HCT116 (cell line): ENCODE results near the gene GAL3ST2. TPM values are rescaled to one million over a fixed set of nuclear protein-coding genes. Genes with fewer than 3 reads are reported as not detected.

Experiments
- ATAC-seq: fragments of 200-7000 bp; cut with Tn5 transposase; 2 replicates; pipeline ENCODE4 v1.9.1; 2020; ENCODE audit warnings: mild to moderate bottlenecking, moderate library complexity
- BruUV-seq: library from RNA; stranded (reverse); fragments of 400-500 nt; replicated peaks from 2 replicates; lab custom pipeline; 2021; lab: Mats Ljungman, UMichigan
- CTCF ChIA-PET: fragments of 300-600 bp; sonication (Branson Sonifier 250); formaldehyde crosslinking; loops from one replicate; lab custom pipeline; 2021; ENCODE audit warnings: antibody characterized with exemption; lab: Charles Lee
- POLR2A ChIA-PET: fragments of 300-600, 350-600 bp; sonication (Branson Sonifier 250); formaldehyde crosslinking; loops from one replicate; lab custom pipeline; 2021; ENCODE audit warnings: antibody characterized with exemption; lab: Charles Lee
- RAD21 ChIA-PET, 2 experiments: fragments of 300-600 bp; sonication (Branson Sonifier 250); formaldehyde crosslinking; loops; one replicate each; lab custom pipeline; 2023; ENCODE audit warnings: low total read pairs in 2 of 2; ENCODE audit not compliant: uncharacterized antibody in 2 of 2, unreplicated experiment in 2 of 2, low non-redundant PET in 1 of 2; lab: Charles Lee
- DNase-seq: peaks from one replicate; pipeline ENCODE4 v3.0.0-alpha.2; 2010; ENCODE audit warnings: low read depth, low spot score
- H2AFZ ChIP-seq: fragments of 200-600 bp; shearing (Covaris generic), sonication (generic); 2 replicates; pipeline ENCODE4 v1.6.1; 2017; ENCODE audit warnings: low read depth, mixed run types, mixed read lengths, antibody characterized with exemption, low read length; ENCODE audit not compliant: poor library complexity, severe bottlenecking
- H3K27ac ChIP-seq: 2 replicates; pipeline ENCODE4 v1.5.1; 2012; ENCODE audit warnings: low read depth, low read length
- H3K27me3 ChIP-seq: fragments of 200-600 bp; sonication (generic); 2 replicates; pipeline ENCODE4 v1.6.1; 2016; ENCODE audit warnings: mixed run types, low read length, mixed read lengths; ENCODE audit not compliant: insufficient read depth
- H3K36me3 ChIP-seq, 2 experiments: fragments of 200-500 bp in 1 of 2; fragments of 200-600 bp in 1 of 2; sonication (Bioruptor generic) in 1 of 2; sonication (generic) in 1 of 2; 2 replicates each; pipeline versions ENCODE4 v1.5.1 to v1.6.1; 2014 to 2016; ENCODE audit warnings: low read length in 2 of 2, inconsistent platforms in 1 of 2, mixed read lengths in 1 of 2, mixed run types in 1 of 2; ENCODE audit not compliant: insufficient read depth in 2 of 2, control insufficient read depth in 1 of 2
- H3K4me1 ChIP-seq, 2 experiments: fragments of 200-600 bp in 1 of 2; sonication (generic) in 1 of 2; 2 replicates each; pipeline versions ENCODE4 v1.5.1 to v1.6.1; 2012 to 2017; ENCODE audit warnings: low read length in 2 of 2, inconsistent platforms in 1 of 2, mild to moderate bottlenecking in 1 of 2, mixed read lengths in 1 of 2, mixed run types in 1 of 2, moderate library complexity in 1 of 2; ENCODE audit not compliant: insufficient read depth in 2 of 2, control insufficient read depth in 1 of 2
- H3K4me2 ChIP-seq: fragments of 200-600 bp; sonication (generic); 2 replicates; pipeline ENCODE4 v1.6.1; 2017; ENCODE audit warnings: mixed run types, low read length, mixed read lengths
- H3K4me3 ChIP-seq, 2 experiments: fragments of 200-600 bp in 1 of 2; sonication (generic) in 1 of 2; replicated peaks in 1 of 2; 2 replicates each; pipeline ENCODE4 v1.5.1; 2011 to 2016; ENCODE audit warnings: low read length in 2 of 2, control low read depth in 1 of 2, low read depth in 1 of 2, mild to moderate bottlenecking in 1 of 2, mixed read lengths in 1 of 2, mixed run types in 1 of 2
- H3K79me2 ChIP-seq: fragments of 200-600 bp; sonication (generic); 2 replicates; pipeline ENCODE4 v1.6.1; 2017; ENCODE audit warnings: mild to moderate bottlenecking, mixed run types, low read length, moderate library complexity, mixed read lengths; ENCODE audit not compliant: insufficient read depth
- H3K9ac ChIP-seq: fragments of 200-600 bp; sonication (generic); 2 replicates; pipeline ENCODE4 v1.6.1; 2016; ENCODE audit warnings: low read length, mixed read lengths
- H3K9me2 ChIP-seq: fragments of 200-600 bp; sonication (generic), shearing (Covaris generic); 2 replicates; pipeline ENCODE4 v1.6.1; 2017; ENCODE audit warnings: mixed run types, mild to moderate bottlenecking, moderate library complexity; ENCODE audit not compliant: insufficient read depth
- H3K9me3 ChIP-seq, 2 experiments: fragments of 200-500 bp in 1 of 2; fragments of 200-600 bp in 1 of 2; sonication (Bioruptor generic) in 1 of 2; sonication (generic) in 1 of 2; 2 replicates each; pipeline ENCODE4 v1.6.1; 2014 to 2017; ENCODE audit warnings: low read length in 2 of 2, mixed read lengths in 2 of 2, inconsistent platforms in 1 of 2, low read depth in 1 of 2, mild to moderate bottlenecking in 1 of 2, mixed run types in 1 of 2, moderate library complexity in 1 of 2; ENCODE audit not compliant: control insufficient read depth in 1 of 2, insufficient read depth in 1 of 2
- H4K20me1 ChIP-seq: fragments of 200-600 bp; sonication (generic), shearing (Covaris generic); 2 replicates; pipeline ENCODE4 v1.6.1; 2017; ENCODE audit warnings: mixed run types, mild to moderate bottlenecking, moderate library complexity; ENCODE audit not compliant: insufficient read depth
- EGR1 ChIP-seq: IDR thresholded peaks from 2 replicates; pipeline ENCODE4 v1.6.1; 2012; ENCODE audit warnings: low read depth
- ELF1 ChIP-seq: IDR thresholded peaks from 2 replicates; pipeline ENCODE4 v1.6.1; 2012; ENCODE audit warnings: low read depth, borderline replicate concordance
- EZH2phosphoT487 ChIP-seq: fragments of 200-600 bp; IDR thresholded peaks from 2 replicates; pipeline ENCODE4 v1.6.1; 2018; ENCODE audit warnings: antibody characterized with exemption, borderline replicate concordance
- POLR2A ChIP-seq: IDR thresholded peaks from 2 replicates; pipeline ENCODE4 v1.7.0; 2011; ENCODE audit warnings: borderline replicate concordance; ENCODE audit not compliant: insufficient read depth, insufficient read length; ENCODE audit errors: extremely low read depth
- POLR2AphosphoS5 ChIP-seq: IDR thresholded peaks from 2 replicates; pipeline ENCODE4 v1.6.1; 2011; ENCODE audit warnings: mild to moderate bottlenecking, low read depth, low read length, moderate library complexity
- REST ChIP-seq: IDR thresholded peaks from 2 replicates; pipeline ENCODE4 v1.6.1; 2012; ENCODE audit warnings: low read depth
- SIN3A ChIP-seq: IDR thresholded peaks from 2 replicates; pipeline ENCODE4 v1.6.1; 2012; ENCODE audit warnings: low read depth
- SRF ChIP-seq: IDR thresholded peaks from 2 replicates; pipeline ENCODE4 v1.6.1; 2012; ENCODE audit warnings: low read depth
- YY1 ChIP-seq: IDR thresholded peaks from 2 replicates; pipeline ENCODE4 v1.6.1; 2011; ENCODE audit warnings: low read length, low read depth, moderate library complexity, mild to moderate bottlenecking; ENCODE audit not compliant: insufficient replicate concordance; ENCODE audit errors: extremely low read depth
- ZBTB33 ChIP-seq: IDR thresholded peaks from 2 replicates; pipeline ENCODE4 v1.6.1; 2011; ENCODE audit warnings: mild to moderate bottlenecking, low read length, moderate library complexity; ENCODE audit not compliant: insufficient replicate concordance; ENCODE audit errors: extremely low read depth
- intact Hi-C: fragments of 100-400 bp; cut with micrococcal nuclease; formaldehyde crosslinking; loops from 2 replicates; pipeline ENCODE4 v1.10.0; 2022
- total RNA-seq: library from RNA; stranded (reverse); gene quantifications from one replicate; pipeline ENCODE4 v1.2.1, GENCODE V29; 2021; ENCODE audit not compliant: unreplicated experiment

The GAL3ST2 gene
- total RNA-seq, 1 experiment from 2014 or later, result 0.44 TPM

DNA sequence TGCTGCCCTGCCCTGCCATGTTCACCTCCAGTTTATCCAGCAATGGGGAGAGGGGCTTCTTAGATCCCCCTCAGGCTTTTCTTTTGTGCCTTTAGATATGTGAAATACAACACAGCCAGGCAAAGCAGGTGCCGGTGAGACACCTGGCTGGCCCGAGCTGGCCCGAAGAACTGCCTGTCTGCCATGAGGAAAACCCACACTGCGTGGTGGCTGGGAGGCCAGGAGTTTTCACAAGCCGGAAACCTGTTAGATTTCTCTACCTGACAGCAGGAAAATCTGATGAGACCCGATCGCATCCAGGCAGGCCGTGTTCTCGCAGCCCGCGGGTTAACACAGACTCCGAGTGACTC lies 5.7 kb upstream of the GAL3ST2 start:
- Histone ChIP-seq H3K27ac (no peak overlapping the region), H3K4me3 (no peak overlapping the region), H3K36me3 (no peaks in the 10 kb centered on the region), H3K27me3 (no peaks in the 10 kb centered on the region), H2AFZ (no peak overlapping the region), H3K9me2 (no peaks in the 10 kb centered on the region), H3K4me1 (peaks cover 16 to 22% of the 10 kb centered on the region in 2 experiments), H3K9me3 (no peaks in the 10 kb centered on the region), H3K9ac (no peak overlapping the region), H3K4me2 (no peak overlapping the region), H3K79me2 (no peaks in the 10 kb centered on the region), H4K20me1 (no peaks in the 10 kb centered on the region)
- CTCF ChIA-PET, result no interaction called here
- BruUV-seq, result no TSS peak
- intact Hi-C loops, result no loop called here
- POLR2A ChIA-PET, result no interaction called here
- DNase-seq, result no peak
- ATAC-seq, result no peak
- TF ChIP-seq POLR2AphosphoS5 (no peak), SIN3A (no peak), SRF (no peak), POLR2A (no peak), EGR1 (no peak), ELF1 (no peak), EZH2phosphoT487 (no peak), REST (no peak), ZBTB33 (no peak), YY1 (no peak)
- RAD21 ChIA-PET, result no interaction called here
